Esophagus (tissue), 2 donors: ENCODE results near the gene OTUD7B. TPM values are rescaled to one million over a fixed set of nuclear protein-coding genes. Genes with fewer than 3 reads are reported as not detected.

Source experiments
- H3K27ac ChIP-seq, 2 donors: one replicate each; pipeline ENCODE4 v1.5.1; 2013; ENCODE audit warnings: low read depth in 2 of 2, mild to moderate bottlenecking in 2 of 2, inconsistent platforms in 1 of 2, low read length in 1 of 2, moderate library complexity in 1 of 2
- H3K27me3 ChIP-seq, 2 donors: one replicate each; pipeline ENCODE4 v1.6.1; 2013; ENCODE audit warnings: low read length in 2 of 2, control low read depth in 1 of 2, mild to moderate bottlenecking in 1 of 2; ENCODE audit not compliant: insufficient read depth in 2 of 2, control insufficient read depth in 1 of 2
- H3K36me3 ChIP-seq, 2 donors: one replicate each; pipeline ENCODE4 v1.6.1; 2013; ENCODE audit warnings: low read length in 1 of 2; ENCODE audit not compliant: control insufficient read depth in 2 of 2, insufficient read depth in 2 of 2
- H3K4me1 ChIP-seq, 2 donors: one replicate each; pipeline ENCODE4 v1.6.1; 2013; ENCODE audit warnings: low read length in 1 of 2; ENCODE audit not compliant: control insufficient read depth in 2 of 2, insufficient read depth in 2 of 2
- H3K4me3 ChIP-seq, 2 donors: one replicate each; pipeline ENCODE4 v1.5.1; 2013; ENCODE audit warnings: low read length in 2 of 2, mild to moderate bottlenecking in 2 of 2, low read depth in 1 of 2, moderate library complexity in 1 of 2
- H3K9me3 ChIP-seq, 2 donors: one replicate each; pipeline ENCODE4 v1.6.1; 2013; ENCODE audit warnings: mild to moderate bottlenecking in 2 of 2, low read depth in 1 of 2, low read length in 1 of 2, moderate library complexity in 1 of 2; ENCODE audit not compliant: control insufficient read depth in 2 of 2, insufficient read depth in 1 of 2
- WGBS, 2 donors: extraction: QIAGEN DNeasy Blood & Tissue Kit; methylation state at CpG; one replicate each; pipeline ENCODE4 v1.1.7; 2013; 5-methylcytosine and 5-hydroxymethylcytosine counted together
- polyA plus RNA-seq, 2 donors: library from polyadenylated mRNA; stranded (reverse); fragments of 200-250 nt; gene quantifications; one replicate each; pipeline ENCODE4 v1.2.3, GENCODE V29; 2013
- donor health status: healthy with polysubstance abuse.
- donor health status: Bipolar disorder and iron deficiency.

OTUD7B gene
- polyA plus RNA-seq, 2 donors = 2.6 to 4.7 TPM

DNA sequence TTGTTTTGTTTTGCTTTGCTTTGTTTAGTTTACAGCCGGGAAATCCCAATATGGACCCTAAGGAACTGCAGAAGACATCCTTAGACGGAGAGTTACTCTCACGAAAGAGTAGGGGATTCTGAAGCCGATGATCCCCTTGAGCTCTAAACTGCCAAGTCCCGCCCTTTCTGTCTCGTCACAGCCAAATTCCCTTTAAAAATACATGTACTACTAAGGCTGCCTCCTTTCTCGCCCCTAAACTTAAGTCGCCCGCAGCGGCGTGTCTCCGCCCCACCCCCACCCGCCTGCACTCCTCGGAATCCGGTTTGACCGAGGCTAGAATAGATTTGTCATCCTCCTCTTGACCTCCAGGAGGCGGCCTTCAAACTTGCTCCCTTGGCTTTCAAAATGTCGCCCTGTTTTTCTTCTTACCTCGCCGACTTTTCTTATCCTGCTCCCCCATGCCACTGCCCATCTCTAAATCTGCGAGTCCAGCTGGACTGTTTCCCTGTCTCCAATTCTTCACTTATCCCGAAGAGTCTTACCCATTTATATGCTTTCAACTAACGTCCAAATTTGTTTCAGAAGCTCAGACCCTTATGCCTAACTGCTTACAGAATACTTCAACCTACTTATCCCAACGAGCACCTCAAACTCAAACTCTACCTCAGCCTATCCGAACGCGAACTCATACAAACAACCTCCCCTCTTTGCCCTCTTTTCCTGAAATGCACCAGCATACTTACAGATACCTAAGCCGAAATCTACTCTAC, 122.1 kb downstream of the OTUD7B start:
- peak overlapping the region; percentile 47 to 71 for H3K4me3 ChIP-seq

More for the DNA sequence above, 122.1 kb downstream of the OTUD7B start:
- no peaks in the 10 kb centered on the region for H3K36me3 ChIP-seq
- no peaks in the 10 kb centered on the region for H3K27me3 ChIP-seq
- H3K27ac ChIP-seq = peak overlapping the region; percentile 99 to 100
- no peaks in the 10 kb centered on the region for H3K4me1 ChIP-seq
- 2 to 3% methylated on average over 28 of the region's 28 CpGs for WGBS, 2 donors
- H3K9me3 ChIP-seq = no peaks in the 10 kb centered on the region

Other genes starting within 250 kb of the OTUD7B start
- gene FCGR1A, start 228.0 kb downstream of the OTUD7B start, polyA plus RNA-seq = under 1 TPM; 0.92 to 1.00 TPM
- gene BOLA1, start 111.2 kb downstream of the OTUD7B start, polyA plus RNA-seq = 10 to 100 TPM; 20.6 to 31.0 TPM
- gene SV2A, start 92.9 kb downstream of the OTUD7B start, polyA plus RNA-seq = under 1 TPM; 0.49 to 0.67 TPM
- gene SF3B4, start 82.9 kb downstream of the OTUD7B start, polyA plus RNA-seq = 10 to 100 TPM; 30.2 to 40.1 TPM
- 1 to 10 TPM; 5.0 to 7.4 TPM for gene MTMR11, start 73.8 kb downstream of the OTUD7B start, polyA plus RNA-seq
- gene VPS45, start 57.0 kb upstream of the OTUD7B start, polyA plus RNA-seq = 10 to 100 TPM; 16.1 to 19.3 TPM
- gene PLEKHO1, start 139.2 kb upstream of the OTUD7B start, polyA plus RNA-seq = 10 to 100 TPM; 25.1 to 36.7 TPM
- 10 to 100 TPM; 14.5 to 16.9 TPM for gene ANP32E, start 225.4 kb upstream of the OTUD7B start, polyA plus RNA-seq
- gene CA14, start 247.0 kb upstream of the OTUD7B start, polyA plus RNA-seq = under 1 TPM; 0.06 to 0.22 TPM